ENCODE results near the gene OR56B1. TPM values are rescaled to one million over a fixed set of nuclear protein-coding genes. Genes with fewer than 3 reads are reported as not detected.

The OR56B1 gene
- total and polyA plus RNA-seq, 2 of the 8 experiments (the other 6 are each of a cell fraction or from before 2014, with no cell fraction given) = 0.20 TPM; not detected in 1

- Histone ChIP-seq H3K4me2 (ENCODE audit: insufficient read depth in 1 of 2, low read depth in 2 of 2, low read length in 2 of 2) (peak overlapping the region in 1 of 2 experiments; percentile 22; a peak in 1 of 4 replicates), H3K9ac (replicated peaks in 1 of 4; ENCODE audit: extremely low read depth in 1 of 4, low read depth in 3 of 4, low read length in 3 of 4) (no peak overlapping the region), H2AK5ac (ENCODE audit: low read depth, low read length) (no peak overlapping the region), H3K36me3 (ENCODE audit: control insufficient read depth in 2 of 4, insufficient read depth in 4 of 4, low read length in 3 of 4) (peaks cover 0 to 18% (median 10%) of the 10 kb centered on the region in 4 experiments; a peak in 6 of 8 replicates), H3K79me1 (ENCODE audit: low read depth, low read length) (no peaks in the 10 kb centered on the region), H3K18ac (ENCODE audit: extremely low read depth, low read length) (no peak overlapping the region), H3K4ac (replicated peaks; ENCODE audit: insufficient read length, low read depth, low read length) (no peak overlapping the region), H2BK120ac (replicated peaks; ENCODE audit: low read depth, low read length) (no peak overlapping the region), H3K56ac (replicated peaks; ENCODE audit: insufficient read length, low read depth, low read length) (no peak overlapping the region), H2AFZ (ENCODE audit: low read length) (no peak overlapping the region), H2BK12ac (ENCODE audit: low read depth, low read length) (no peak overlapping the region), H4K91ac (replicated peaks; ENCODE audit: insufficient read length, low read length) (no peak overlapping the region), H3K23ac (ENCODE audit: insufficient read length) (no peak overlapping the region), H3K27me3 (replicated peaks in 1 of 4; ENCODE audit: control insufficient read depth in 3 of 4, extremely low read depth in 1 of 4, insufficient read depth in 3 of 4, low read length in 3 of 4) (no peaks in the 10 kb centered on the region), H4K5ac (ENCODE audit: insufficient read length, low read depth, low read length) (no peak overlapping the region), H3K23me2 (ENCODE audit: low read depth, low read length) (peaks cover 5% of the 10 kb centered on the region; the same call in 1 of the 2 replicates), H2BK15ac (ENCODE audit: low read length) (no peak overlapping the region), H4K8ac (ENCODE audit: extremely low read depth, insufficient read depth, low read length) (no peak overlapping the region), H2BK20ac (ENCODE audit: low read length) (no peak overlapping the region), H2BK5ac (ENCODE audit: low read depth, low read length) (no peak overlapping the region), H4K20me1 (replicated peaks in 1 of 2; ENCODE audit: control insufficient read depth in 1 of 2, insufficient read depth in 2 of 2, low read length in 2 of 2) (peaks cover 0 to 3% of the 10 kb centered on the region in 2 experiments), H3K14ac (ENCODE audit: insufficient read length) (no peak overlapping the region), H3K4me3 (ENCODE audit: extremely low read depth in 1 of 4, insufficient read depth in 2 of 4, low read depth in 3 of 4, low read length in 4 of 4) (peak overlapping the region in 1 of 4 experiments; percentile 62; a peak in 1 of 8 replicates), H3K9me3 (ENCODE audit: insufficient read depth in 2 of 2, low read depth in 1 of 2, low read length in 1 of 2) (no peaks in the 10 kb centered on the region), H3K27ac (ENCODE audit: low read depth, low read length) (no peak overlapping the region), H3K4me1 (replicated peaks in 1 of 4; ENCODE audit: control insufficient read depth in 3 of 4, insufficient read depth in 4 of 4, low read length in 3 of 4) (peaks cover 0 to 12% (median 2%) of the 10 kb centered on the region in 4 experiments; a peak in 4 of 7 replicates), H3K79me2 (ENCODE audit: control insufficient read depth in 1 of 2, insufficient read depth in 2 of 2, low read length in 2 of 2) (peaks cover 0 to 46% of the 10 kb centered on the region in 2 experiments; a peak in 2 of 4 replicates)
- FAIRE-seq = no peak
- no peak for DNase-seq (ENCODE audit: low read depth in 1 of 2, low spot score in 2 of 2)
- TF ChIP-seq HDAC6 (IDR thresholded peaks at IDR 0.05; ENCODE audit: low read depth, low read length) (no peak), SP2 (IDR thresholded peaks at IDR 0.05; ENCODE audit: low read length) (no peak), SIX5 (IDR thresholded peaks at IDR 0.05; ENCODE audit: low read depth, low read length) (no peak), SIRT6 (IDR thresholded peaks at IDR 0.05; ENCODE audit: low read length) (no peak), POLR2A (IDR thresholded peaks at IDR 0.05; ENCODE audit: control extremely low read depth in 1 of 2, low read depth in 2 of 2, low read length in 2 of 2) (no peak), RXRA (IDR thresholded peaks at IDR 0.05; ENCODE audit: insufficient read depth, low read depth, low read length) (no peak), SRF (IDR thresholded peaks at IDR 0.05; ENCODE audit: low read depth, low read length) (no peak), PHF8 (conservative IDR thresholded peaks at IDR 0.05; ENCODE audit: low read depth, low read length) (no peak), CEBPB (IDR thresholded peaks at IDR 0.05; ENCODE audit: low read depth, low read length) (no peak), CBX5 (IDR thresholded peaks at IDR 0.05; ENCODE audit: low read depth, low read length) (no peak), BACH1 (IDR thresholded peaks at IDR 0.05; ENCODE audit: low read length) (no peak), EGR1 (IDR thresholded peaks at IDR 0.05; ENCODE audit: borderline replicate concordance, low read depth, low read length) (no peak)
- ChIA-PET CTCF (ENCODE audit: partially characterized antibody) (no interaction called here), POLR2A (ENCODE audit: partially characterized antibody) (no interaction called here)
- WGBS, 2 experiments (ENCODE audit: extremely low coverage in 1 of 2, insufficient coverage in 1 of 2, insufficient read length in 1 of 2, insufficient replicate concordance in 2 of 2, low coverage in 1 of 2, low lambda C conversion rate in 2 of 2, missing lambda C conversion rate in 1 of 2) = 90% methylated on average over 3 of the region's 3 CpGs; no CpG with 5 or more reads in 1 of the 2 experiments
Measured at GRCh38 chr11:5691964-5692361, 44.3 kb upstream of the OR56B1 start.

All from H1 (cell line).